Caco-2 (cell line): ENCODE data around the gene KIAA1671. TPM values are rescaled to one million over a fixed set of nuclear protein-coding genes. Genes with fewer than 3 reads are reported as not detected.

Source experiments
- BruUV-seq: library from RNA; stranded (reverse); fragments of 400-500 nt; replicated peaks from 2 replicates; lab custom pipeline; 2021; lab: Mats Ljungman, UMichigan
- CTCF ChIA-PET: fragments of 300-600 bp; sonication (Branson Sonifier 250); formaldehyde crosslinking; loops from one replicate; lab custom pipeline; 2022; ENCODE audit warnings: antibody characterized with exemption; lab: Charles Lee
- POLR2A ChIA-PET: fragments of 300-600 bp; sonication (Branson Sonifier 250); formaldehyde crosslinking; loops from one replicate; lab custom pipeline; 2022; ENCODE audit warnings: antibody characterized with exemption; lab: Charles Lee
- DNase-seq, 2 experiments: peaks; one replicate each; pipeline versions ENCODE4 v3.0.0 to v3.0.0-alpha.2; 2020 to 2022
- H3K27me3 ChIP-seq: replicated peaks from 2 replicates; pipeline ENCODE4 v1.6.0; 2011; ENCODE audit warnings: low read length; ENCODE audit not compliant: control insufficient read depth, insufficient read depth
- H3K36me3 ChIP-seq: 2 replicates; pipeline ENCODE4 v1.5.1; 2011; ENCODE audit warnings: low read length; ENCODE audit not compliant: control insufficient read depth, insufficient read depth
- H3K4me1 ChIP-seq: fragments of 250-450 bp; sonication (Bioruptor Pico); 2 replicates; pipeline ENCODE4 v1.5.1; 2020; ENCODE audit warnings: mild to moderate bottlenecking
- H3K4me3 ChIP-seq: 2 replicates; pipeline ENCODE4 v1.5.1; 2011; ENCODE audit warnings: low read depth, mild to moderate bottlenecking, control low read depth, low read length
- H3K9me3 ChIP-seq: fragments of 250-450 bp; sonication (Bioruptor Pico); 2 replicates; pipeline ENCODE4 v1.5.1; 2020; ENCODE audit warnings: mild to moderate bottlenecking, moderate library complexity
- H3K27ac Mint-ChIP-seq: one replicate; pipeline ENCODE4 v1.8.0; 2022; ENCODE audit warnings: mixed read lengths; ENCODE audit not compliant: unreplicated experiment
- H3K27me3 Mint-ChIP-seq: one replicate; pipeline ENCODE4 v1.8.0; 2022; ENCODE audit warnings: mixed read lengths; ENCODE audit not compliant: insufficient read depth, unreplicated experiment
- H3K36me3 Mint-ChIP-seq: one replicate; pipeline ENCODE4 v1.8.0; 2022; ENCODE audit warnings: mild to moderate bottlenecking, mixed read lengths; ENCODE audit not compliant: insufficient read depth, unreplicated experiment
- H3K4me1 Mint-ChIP-seq: one replicate; pipeline ENCODE4 v1.8.0; 2022; ENCODE audit warnings: low read depth, mixed read lengths; ENCODE audit not compliant: unreplicated experiment
- H3K4me3 Mint-ChIP-seq: one replicate; pipeline ENCODE4 v1.8.0; 2022; ENCODE audit warnings: mild to moderate bottlenecking, moderate library complexity, mixed read lengths; ENCODE audit not compliant: unreplicated experiment
- H3K9me3 Mint-ChIP-seq: one replicate; pipeline ENCODE4 v1.8.0; 2022; ENCODE audit warnings: mixed read lengths; ENCODE audit not compliant: unreplicated experiment
- intact Hi-C: fragments of 100-400 bp; cut with micrococcal nuclease; formaldehyde crosslinking; loops from one replicate; pipeline ENCODE4 v1.10.0; 2022; ENCODE audit not compliant: unreplicated experiment
- total RNA-seq: library from RNA; stranded (reverse); gene quantifications from 2 replicates; pipeline ENCODE4 v1.2.3, GENCODE V29; 2022
- TF ChIP-seq, protein P1 (sequence below), 2 experiments: fragments of 200-600 bp in 1 of 2; IDR thresholded peaks; 1 replicate in 1 of 2; 2 replicates in 1 of 2; pipeline versions ENCODE4 v1.5.1 to v1.8.0; 2011 to 2022; ENCODE audit warnings: antibody characterized with exemption in 1 of 2, control low read depth in 1 of 2, inconsistent platforms in 1 of 2, low read depth in 1 of 2, low read length in 1 of 2, mild to moderate bottlenecking in 1 of 2, moderate library complexity in 1 of 2; ENCODE audit not compliant: insufficient read depth in 1 of 2, severe bottlenecking in 1 of 2, unreplicated experiment in 1 of 2

The KIAA1671 gene
- total RNA-seq, 1 experiment from 2014 or later = 28.6 TPM

GRCh38 chr22:25126510-25126909, 174.0 kb downstream of the KIAA1671 start:
- no peak overlapping the region for H3K27ac Mint-ChIP-seq
- intact Hi-C loops = no loop called here

DNA sequence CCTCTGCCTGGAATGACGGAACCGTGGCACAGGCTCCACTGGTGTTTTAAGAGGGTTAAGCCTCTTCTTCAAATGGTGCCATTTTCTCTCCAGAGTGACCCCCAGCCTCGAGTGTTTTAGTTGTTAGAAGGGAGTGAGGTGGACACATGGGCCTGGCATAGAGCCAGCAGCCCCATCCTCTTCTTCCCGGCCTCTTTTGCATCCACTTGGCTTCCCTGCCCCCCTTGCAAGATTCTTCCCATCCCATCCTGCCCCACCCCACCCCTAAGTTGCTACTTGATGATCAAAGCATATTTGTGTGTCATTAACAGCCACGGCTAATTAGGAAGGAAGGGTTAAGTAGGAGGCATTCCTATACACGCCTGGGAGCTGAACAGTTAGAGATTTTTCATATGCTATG, 174.8 kb downstream of the KIAA1671 start:
- no peaks in the 10 kb centered on the region for H3K9me3 ChIP-seq
- peaks cover 13% of the 10 kb centered on the region for H3K36me3 Mint-ChIP-seq
- DNase-seq = no peak

More at GRCh38 chr22:25126510-25126909, 174.0 kb downstream of the KIAA1671 start:
- no TSS peak for BruUV-seq
- Histone ChIP-seq H3K36me3 (no peaks in the 10 kb centered on the region; the same call in 1 of the 2 replicates), H3K27me3 (no peaks in the 10 kb centered on the region), H3K4me3 (no peak overlapping the region), H3K4me1 (no peaks in the 10 kb centered on the region), H3K9me3 (no peaks in the 10 kb centered on the region)
- Mint-ChIP-seq H3K4me1 (no peaks in the 10 kb centered on the region), H3K4me3 (no peak overlapping the region), H3K36me3 (peaks cover 20% of the 10 kb centered on the region), H3K9me3 (no peaks in the 10 kb centered on the region), H3K27me3 (no peaks in the 10 kb centered on the region)
- no peak for DNase-seq
- CTCF ChIA-PET = no interaction called here
- TF ChIP-seq, protein P1, sequence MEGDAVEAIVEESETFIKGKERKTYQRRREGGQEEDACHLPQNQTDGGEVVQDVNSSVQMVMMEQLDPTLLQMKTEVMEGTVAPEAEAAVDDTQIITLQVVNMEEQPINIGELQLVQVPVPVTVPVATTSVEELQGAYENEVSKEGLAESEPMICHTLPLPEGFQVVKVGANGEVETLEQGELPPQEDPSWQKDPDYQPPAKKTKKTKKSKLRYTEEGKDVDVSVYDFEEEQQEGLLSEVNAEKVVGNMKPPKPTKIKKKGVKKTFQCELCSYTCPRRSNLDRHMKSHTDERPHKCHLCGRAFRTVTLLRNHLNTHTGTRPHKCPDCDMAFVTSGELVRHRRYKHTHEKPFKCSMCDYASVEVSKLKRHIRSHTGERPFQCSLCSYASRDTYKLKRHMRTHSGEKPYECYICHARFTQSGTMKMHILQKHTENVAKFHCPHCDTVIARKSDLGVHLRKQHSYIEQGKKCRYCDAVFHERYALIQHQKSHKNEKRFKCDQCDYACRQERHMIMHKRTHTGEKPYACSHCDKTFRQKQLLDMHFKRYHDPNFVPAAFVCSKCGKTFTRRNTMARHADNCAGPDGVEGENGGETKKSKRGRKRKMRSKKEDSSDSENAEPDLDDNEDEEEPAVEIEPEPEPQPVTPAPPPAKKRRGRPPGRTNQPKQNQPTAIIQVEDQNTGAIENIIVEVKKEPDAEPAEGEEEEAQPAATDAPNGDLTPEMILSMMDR (IDR thresholded peaks at IDR 0.05; ENCODE audit: insufficient read depth in 1 of 2, low read depth in 1 of 2, low read length in 1 of 2, severe bottlenecking in 1 of 2, unreplicated experiment in 1 of 2) = no peak
- POLR2A ChIA-PET = no interaction called here

DNA sequence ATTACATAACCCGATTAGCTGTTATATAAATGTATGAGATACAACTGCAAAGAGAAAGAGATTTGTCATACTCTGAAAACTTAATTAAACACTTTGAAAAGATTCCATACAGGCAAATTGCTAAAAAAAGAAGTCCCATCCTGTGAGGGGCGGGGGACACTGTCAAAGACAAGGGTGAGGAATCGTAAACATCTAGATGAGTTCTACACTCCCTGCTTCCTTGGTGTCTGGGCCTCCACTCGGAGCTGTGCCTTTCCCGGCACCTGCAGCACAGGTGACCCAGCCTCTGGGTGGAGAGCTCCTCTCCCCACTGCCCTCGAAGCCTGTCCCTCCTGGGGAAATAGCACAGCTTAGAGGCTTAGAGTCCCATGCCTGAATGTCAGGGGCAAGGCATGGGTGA, 177.9 kb downstream of the KIAA1671 start:
- H3K4me1 Mint-ChIP-seq = no peaks in the 10 kb centered on the region
- Histone ChIP-seq H3K4me3 (no peak overlapping the region), H3K9me3 (no peaks in the 10 kb centered on the region)

More for the DNA sequence above, 174.8 kb downstream of the KIAA1671 start:
- BruUV-seq = no TSS peak
- H3K27me3 ChIP-seq = no peaks in the 10 kb centered on the region
- CTCF ChIA-PET = interaction anchor here (0.6 kb wide), 1 partner anchor 16 kb away, joined by 3 read pairs; no protein-coding TSS in a partner anchor
- TF ChIP-seq, protein P1 (IDR thresholded peaks at IDR 0.05; ENCODE audit: insufficient read depth in 1 of 2, low read depth in 1 of 2, low read length in 1 of 2, severe bottlenecking in 1 of 2, unreplicated experiment in 1 of 2) = no peak
- POLR2A ChIA-PET = no interaction called here
- no peaks in the 10 kb centered on the region; the same call in 1 of the 2 replicates for H3K36me3 ChIP-seq
- H3K4me1 ChIP-seq = no peaks in the 10 kb centered on the region
- intact Hi-C loops = no loop called here
- H3K27me3 Mint-ChIP-seq = no peaks in the 10 kb centered on the region
- H3K4me3 ChIP-seq = no peak overlapping the region
- no peak overlapping the region for H3K27ac Mint-ChIP-seq
- H3K4me3 Mint-ChIP-seq = no peak overlapping the region
- no peaks in the 10 kb centered on the region for H3K4me1 Mint-ChIP-seq
- H3K9me3 Mint-ChIP-seq = no peaks in the 10 kb centered on the region

More for the DNA sequence above, 177.9 kb downstream of the KIAA1671 start:
- no peak for DNase-seq
- no peak overlapping the region for H3K27ac Mint-ChIP-seq
- no peak overlapping the region for H3K4me3 Mint-ChIP-seq
- H3K9me3 Mint-ChIP-seq = no peaks in the 10 kb centered on the region
- BruUV-seq = no TSS peak
- H3K27me3 Mint-ChIP-seq = no peaks in the 10 kb centered on the region
- TF ChIP-seq, protein P1 (IDR thresholded peaks at IDR 0.05; ENCODE audit: insufficient read depth in 1 of 2, low read depth in 1 of 2, low read length in 1 of 2, severe bottlenecking in 1 of 2, unreplicated experiment in 1 of 2) = no peak
- POLR2A ChIA-PET = no interaction called here
- Histone ChIP-seq H3K27me3 (no peaks in the 10 kb centered on the region), H3K36me3 (no peaks in the 10 kb centered on the region), H3K4me1 (no peaks in the 10 kb centered on the region)
- CTCF ChIA-PET = no interaction called here
- H3K36me3 Mint-ChIP-seq = no peaks in the 10 kb centered on the region
- intact Hi-C loops = no loop called here
